MM.1S (cell line): ENCODE results near the gene ITGA8.

Experiments used
- EZH2 ChIP-seq: fragments of 300-600 bp; sonication (generic); optimal IDR thresholded peaks from 2 replicates; pipeline ENCODE3; 2017; ENCODE audit warnings: low read depth, mild to moderate bottlenecking, antibody characterized with exemption, low read length, mixed read lengths
- TF ChIP-seq, protein P1 (sequence below): fragments of 300-600 bp; sonication (generic); IDR thresholded peaks from 2 replicates; pipeline ENCODE4 v1.5.1; 2016; ENCODE audit warnings: antibody characterized with exemption, low read length, mixed read lengths

DNA sequence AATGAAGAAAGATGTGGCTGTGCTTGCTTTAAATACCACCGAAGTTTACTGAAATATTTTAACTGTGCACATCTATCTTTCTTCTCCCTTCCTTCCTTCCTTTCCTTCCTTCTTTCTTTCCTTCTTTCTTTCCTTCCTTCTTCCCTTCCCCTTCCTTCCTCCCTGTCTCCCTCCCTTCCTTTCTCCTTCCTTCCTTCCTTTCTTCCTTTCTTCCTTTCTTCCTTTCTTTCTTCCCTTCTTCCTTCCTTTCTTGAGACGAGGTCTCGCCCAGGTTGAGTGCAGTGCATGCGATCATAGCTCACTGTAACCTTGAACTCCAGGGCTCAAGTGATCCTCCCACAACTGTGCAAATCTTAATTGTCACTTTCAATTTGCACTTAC lies 190.9 kb downstream of the ITGA8 start:
- TF ChIP-seq, protein P1, sequence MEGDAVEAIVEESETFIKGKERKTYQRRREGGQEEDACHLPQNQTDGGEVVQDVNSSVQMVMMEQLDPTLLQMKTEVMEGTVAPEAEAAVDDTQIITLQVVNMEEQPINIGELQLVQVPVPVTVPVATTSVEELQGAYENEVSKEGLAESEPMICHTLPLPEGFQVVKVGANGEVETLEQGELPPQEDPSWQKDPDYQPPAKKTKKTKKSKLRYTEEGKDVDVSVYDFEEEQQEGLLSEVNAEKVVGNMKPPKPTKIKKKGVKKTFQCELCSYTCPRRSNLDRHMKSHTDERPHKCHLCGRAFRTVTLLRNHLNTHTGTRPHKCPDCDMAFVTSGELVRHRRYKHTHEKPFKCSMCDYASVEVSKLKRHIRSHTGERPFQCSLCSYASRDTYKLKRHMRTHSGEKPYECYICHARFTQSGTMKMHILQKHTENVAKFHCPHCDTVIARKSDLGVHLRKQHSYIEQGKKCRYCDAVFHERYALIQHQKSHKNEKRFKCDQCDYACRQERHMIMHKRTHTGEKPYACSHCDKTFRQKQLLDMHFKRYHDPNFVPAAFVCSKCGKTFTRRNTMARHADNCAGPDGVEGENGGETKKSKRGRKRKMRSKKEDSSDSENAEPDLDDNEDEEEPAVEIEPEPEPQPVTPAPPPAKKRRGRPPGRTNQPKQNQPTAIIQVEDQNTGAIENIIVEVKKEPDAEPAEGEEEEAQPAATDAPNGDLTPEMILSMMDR = no peak
- no peak for TF ChIP-seq EZH2
